Measurements from ENCODE around the gene B3GNT7.

DNA sequence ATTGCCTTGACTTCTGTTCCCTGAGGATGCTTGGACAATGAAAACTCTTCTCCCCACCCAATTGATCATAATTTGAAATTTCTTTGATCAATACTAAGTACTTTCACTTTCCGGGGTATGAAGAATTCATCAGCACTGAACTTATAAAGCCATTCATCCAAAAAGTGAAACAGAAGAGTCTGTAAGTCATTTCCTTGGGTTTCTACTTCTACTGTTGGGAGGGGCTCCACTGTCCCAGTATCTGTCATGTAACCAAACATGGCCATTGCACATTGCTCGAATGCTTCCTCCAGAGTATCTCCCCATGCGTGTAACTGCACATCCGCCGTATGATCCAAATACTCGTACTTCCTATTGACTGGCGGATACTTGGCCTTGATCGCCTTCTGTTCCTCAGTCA is 38.5 kb downstream of the B3GNT7 start:
- TF ChIP-seq EZH2 (IDR thresholded peaks at IDR 0.05; ENCODE audit: insufficient read depth, poor library complexity, severe bottlenecking) (no peak), EZH2phosphoT487 (IDR thresholded peaks at IDR 0.05; ENCODE audit: insufficient read depth, low read depth) (no peak)

Data from GM23248 (cell line).